Activated T-helper 17 cell treated with anti-CD3 and anti-CD28 coated beads, Interleukin-2, amount 50 U/mL, for 72 hours (primary cell): Measurements from ENCODE around the gene RHCG. TPM values are rescaled to one million over a fixed set of nuclear protein-coding genes. Genes with fewer than 3 reads are reported as not detected.

Experiments
- ATAC-seq: fragments of 150-1000 bp; cut with Tn5 transposase; replicated peaks from 2 replicates; pipeline ENCODE4 v1.10.0; 2021; ENCODE audit warnings: mild to moderate bottlenecking, moderate library complexity
- H3K27ac Mint-ChIP-seq: one replicate; pipeline ENCODE4 v1.8.0; 2022; ENCODE audit warnings: mixed read lengths
- H3K27me3 Mint-ChIP-seq: one replicate; pipeline ENCODE4 v1.8.0; 2022; ENCODE audit warnings: mixed read lengths
- H3K36me3 Mint-ChIP-seq: one replicate; pipeline ENCODE4 v1.8.0; 2022; ENCODE audit warnings: low read depth, mild to moderate bottlenecking, mixed read lengths
- H3K4me1 Mint-ChIP-seq: one replicate; pipeline ENCODE4 v1.8.0; 2022; ENCODE audit warnings: mixed read lengths
- H3K4me3 Mint-ChIP-seq: one replicate; pipeline ENCODE4 v1.8.0; 2022; ENCODE audit warnings: mild to moderate bottlenecking, mixed read lengths
- H3K9me3 Mint-ChIP-seq: one replicate; pipeline ENCODE4 v1.8.0; 2022; ENCODE audit warnings: mixed read lengths
- total RNA-seq, 2 donors: library from RNA; stranded (reverse); gene quantifications; one replicate each; pipeline ENCODE4 v1.2.3, GENCODE V29; 2022

Gene RHCG
- total RNA-seq, 2 donors from 2014 or later: not detected

GRCh38 chr15:89515477-89515876, 19.1 kb upstream of the RHCG start:
- no peaks in the 10 kb centered on the region for H3K9me3 Mint-ChIP-seq
- no peaks in the 10 kb centered on the region for H3K36me3 Mint-ChIP-seq
- H3K4me1 Mint-ChIP-seq: no peaks in the 10 kb centered on the region
- H3K27ac Mint-ChIP-seq: no peak overlapping the region
- no peak overlapping the region for H3K4me3 Mint-ChIP-seq
- ATAC-seq: no peak
- H3K27me3 Mint-ChIP-seq: peaks cover 28% of the 10 kb centered on the region

- no peak overlapping the region for H3K27ac Mint-ChIP-seq
- H3K4me1 Mint-ChIP-seq: no peaks in the 10 kb centered on the region
- H3K36me3 Mint-ChIP-seq: no peaks in the 10 kb centered on the region
- no peaks in the 10 kb centered on the region for H3K9me3 Mint-ChIP-seq
- ATAC-seq: no peak
- no peak overlapping the region for H3K4me3 Mint-ChIP-seq
- peaks cover 33% of the 10 kb centered on the region for H3K27me3 Mint-ChIP-seq
Observed at GRCh38 chr15:89514596-89515406, 18.4 kb upstream of the RHCG start.

- no peak for ATAC-seq
Observed at GRCh38 chr15:89514186-89514585, 17.8 kb upstream of the RHCG start.

GRCh38 chr15:89513284-89513683, 16.9 kb upstream of the RHCG start:
- Mint-ChIP-seq H3K27me3 (peaks cover 33% of the 10 kb centered on the region), H3K36me3 (no peaks in the 10 kb centered on the region)

More at GRCh38 chr15:89514186-89514585, 17.8 kb upstream of the RHCG start:
- Mint-ChIP-seq H3K9me3 (no peaks in the 10 kb centered on the region), H3K4me3 (no peak overlapping the region), H3K27ac (no peak overlapping the region), H3K36me3 (no peaks in the 10 kb centered on the region), H3K27me3 (peaks cover 33% of the 10 kb centered on the region), H3K4me1 (no peaks in the 10 kb centered on the region)

GRCh38 chr15:89512631-89513030, 16.2 kb upstream of the RHCG start:
- ATAC-seq: no peak
- Mint-ChIP-seq H3K9me3 (no peaks in the 10 kb centered on the region), H3K27ac (no peak overlapping the region), H3K4me3 (no peak overlapping the region), H3K36me3 (no peaks in the 10 kb centered on the region), H3K27me3 (peaks cover 33% of the 10 kb centered on the region), H3K4me1 (no peaks in the 10 kb centered on the region)

More at GRCh38 chr15:89513284-89513683, 16.9 kb upstream of the RHCG start:
- no peak overlapping the region for H3K4me3 Mint-ChIP-seq
- H3K9me3 Mint-ChIP-seq: no peaks in the 10 kb centered on the region
- no peak overlapping the region for H3K27ac Mint-ChIP-seq
- no peaks in the 10 kb centered on the region for H3K4me1 Mint-ChIP-seq
- ATAC-seq: no peak

- no peak for ATAC-seq
- no peaks in the 10 kb centered on the region for H3K4me1 Mint-ChIP-seq
- H3K4me3 Mint-ChIP-seq: no peak overlapping the region
Observed at GRCh38 chr15:89506026-89506686, 9.8 kb upstream of the RHCG start.

GRCh38 chr15:89504166-89504565, 7.8 kb upstream of the RHCG start:
- no peaks in the 10 kb centered on the region for H3K4me1 Mint-ChIP-seq
- ATAC-seq: no peak

More at GRCh38 chr15:89506026-89506686, 9.8 kb upstream of the RHCG start:
- no peak overlapping the region for H3K27ac Mint-ChIP-seq
- peaks cover 40% of the 10 kb centered on the region for H3K27me3 Mint-ChIP-seq
- no peaks in the 10 kb centered on the region for H3K9me3 Mint-ChIP-seq
- no peaks in the 10 kb centered on the region for H3K36me3 Mint-ChIP-seq

GRCh38 chr15:89502867-89503595, 6.6 kb upstream of the RHCG start:
- ATAC-seq: no peak
- Mint-ChIP-seq H3K4me1 (no peaks in the 10 kb centered on the region), H3K4me3 (no peak overlapping the region), H3K36me3 (no peaks in the 10 kb centered on the region), H3K9me3 (no peaks in the 10 kb centered on the region), H3K27ac (no peak overlapping the region), H3K27me3 (peaks cover 49% of the 10 kb centered on the region)

More at GRCh38 chr15:89504166-89504565, 7.8 kb upstream of the RHCG start:
- H3K36me3 Mint-ChIP-seq: no peaks in the 10 kb centered on the region
- H3K9me3 Mint-ChIP-seq: no peaks in the 10 kb centered on the region
- no peak overlapping the region for H3K4me3 Mint-ChIP-seq
- H3K27me3 Mint-ChIP-seq: peaks cover 43% of the 10 kb centered on the region
- H3K27ac Mint-ChIP-seq: no peak overlapping the region

- H3K36me3 Mint-ChIP-seq: no peaks in the 10 kb centered on the region
- H3K27me3 Mint-ChIP-seq: peaks cover 51% of the 10 kb centered on the region
- no peak for ATAC-seq
- no peaks in the 10 kb centered on the region for H3K9me3 Mint-ChIP-seq
- H3K4me3 Mint-ChIP-seq: no peak overlapping the region
- no peak overlapping the region for H3K27ac Mint-ChIP-seq
- H3K4me1 Mint-ChIP-seq: no peaks in the 10 kb centered on the region
Observed at GRCh38 chr15:89501646-89502045, 5.3 kb upstream of the RHCG start.

- no peaks in the 10 kb centered on the region for H3K36me3 Mint-ChIP-seq
- no peak overlapping the region for H3K4me3 Mint-ChIP-seq
- no peak for ATAC-seq
- no peak overlapping the region for H3K27ac Mint-ChIP-seq
- H3K9me3 Mint-ChIP-seq: no peaks in the 10 kb centered on the region
- peaks cover 51% of the 10 kb centered on the region for H3K27me3 Mint-ChIP-seq
- no peaks in the 10 kb centered on the region for H3K4me1 Mint-ChIP-seq
Observed at GRCh38 chr15:89500397-89501270, 4.3 kb upstream of the RHCG start.

- no peak for ATAC-seq
Observed at GRCh38 chr15:89499156-89499555, 2.8 kb upstream of the RHCG start.

GRCh38 chr15:89498574-89498906, 2.2 kb upstream of the RHCG start:
- ATAC-seq: no peak
- peaks cover 44% of the 10 kb centered on the region for H3K27me3 Mint-ChIP-seq
- no peak overlapping the region for H3K27ac Mint-ChIP-seq
- no peaks in the 10 kb centered on the region for H3K9me3 Mint-ChIP-seq
- no peak overlapping the region for H3K4me3 Mint-ChIP-seq
- H3K36me3 Mint-ChIP-seq: no peaks in the 10 kb centered on the region
- no peaks in the 10 kb centered on the region for H3K4me1 Mint-ChIP-seq

More at GRCh38 chr15:89499156-89499555, 2.8 kb upstream of the RHCG start:
- H3K4me1 Mint-ChIP-seq: no peaks in the 10 kb centered on the region
- H3K9me3 Mint-ChIP-seq: no peaks in the 10 kb centered on the region
- no peak overlapping the region for H3K4me3 Mint-ChIP-seq
- no peak overlapping the region for H3K27ac Mint-ChIP-seq
- H3K27me3 Mint-ChIP-seq: peaks cover 41% of the 10 kb centered on the region
- no peaks in the 10 kb centered on the region for H3K36me3 Mint-ChIP-seq

- Mint-ChIP-seq H3K27me3 (peaks cover 39% of the 10 kb centered on the region), H3K9me3 (no peaks in the 10 kb centered on the region), H3K27ac (no peak overlapping the region), H3K4me3 (peak overlapping the region; percentile 30), H3K4me1 (no peaks in the 10 kb centered on the region), H3K36me3 (no peaks in the 10 kb centered on the region)
- no peak for ATAC-seq
Observed at GRCh38 chr15:89497231-89497630, 848 bp upstream of the RHCG start.

- Mint-ChIP-seq H3K4me3 (peak overlapping the region; percentile 30), H3K27me3 (peaks cover 40% of the 10 kb centered on the region), H3K4me1 (no peaks in the 10 kb centered on the region), H3K36me3 (no peaks in the 10 kb centered on the region), H3K9me3 (no peaks in the 10 kb centered on the region), H3K27ac (no peak overlapping the region)
- ATAC-seq: no peak
Observed at GRCh38 chr15:89495638-89496145, 691 bp downstream of the RHCG start.
